T-helper 2 cell treated with Interferon-gamma antibody and Interleukin-4, amounts not matched to agents 100 ng/mL and 5 ng/mL, for 36 hours (primary cell): ENCODE results near the gene PAQR7. TPM values are rescaled to one million over a fixed set of nuclear protein-coding genes. Genes with fewer than 3 reads are reported as not detected.
"Not testable (repeated sequence)": the region's sequence is repeated elsewhere in the genome, so short reads cannot be mapped to it uniquely, and the experiment has no call there.

Experiments
- intact Hi-C: fragments of 100-400 bp; cut with micrococcal nuclease; formaldehyde crosslinking; loops from one replicate; pipeline ENCODE4 v1.15.1; 2023
- total RNA-seq: library from RNA; stranded (reverse); gene quantifications from 2 replicates; pipeline ENCODE4 v1.2.3, GENCODE V29; 2022

Gene PAQR7
- total RNA-seq, 1 donor from 2014 or later: 2.4 TPM

DNA sequence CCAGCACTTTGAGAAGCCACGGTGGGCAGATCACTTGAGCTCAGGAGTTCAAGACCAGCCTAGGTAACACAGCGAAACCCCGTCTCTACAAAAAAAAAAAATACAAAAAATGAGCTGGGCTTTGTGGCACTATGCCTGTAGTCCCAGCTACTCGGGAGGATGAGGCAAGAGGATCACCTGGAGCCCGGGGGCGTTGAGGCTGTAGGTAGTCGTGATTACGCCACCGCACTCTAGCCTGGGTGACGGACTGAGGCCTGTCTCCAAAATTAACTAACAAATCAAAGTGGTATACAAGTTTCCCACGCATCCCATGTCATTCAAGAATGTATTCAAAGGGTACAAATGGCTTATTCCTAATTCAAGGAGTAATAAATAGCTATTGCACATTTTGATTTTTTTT is 18.7 kb downstream of the PAQR7 start:
- intact Hi-C loops: no loop called here

DNA sequence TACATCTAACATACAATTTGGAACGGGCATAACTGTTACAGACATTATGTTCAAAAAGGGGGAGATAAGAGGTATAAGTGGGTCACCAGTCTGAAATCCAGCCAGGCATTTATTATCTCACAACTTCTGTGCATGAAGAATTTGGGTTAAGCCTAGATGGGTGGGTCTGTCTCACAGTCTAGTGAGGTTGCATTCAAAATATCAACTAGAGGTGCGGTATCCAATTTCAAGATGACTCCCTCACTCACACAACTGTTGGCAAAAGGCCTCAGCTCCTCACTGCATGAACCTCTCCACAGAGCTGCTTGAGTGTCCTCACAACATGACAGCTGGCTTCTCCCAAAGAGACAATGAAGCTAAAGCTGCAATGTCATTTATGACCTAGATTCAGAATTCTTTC is 21.0 kb downstream of the PAQR7 start:
- intact Hi-C loops: no loop called here

- intact Hi-C loops: no loop called here
Measured at GRCh38 chr1:25848531-25848930, 27.0 kb downstream of the PAQR7 start.

GRCh38 chr1:25847929-25848328 is 27.6 kb downstream of the PAQR7 start:
- intact Hi-C loops: no loop called here

GRCh38 chr1:25845664-25846063 is 29.8 kb downstream of the PAQR7 start:
- intact Hi-C loops: no loop called here

- intact Hi-C loops: no loop called here
Measured at GRCh38 chr1:25844536-25845337, 30.8 kb downstream of the PAQR7 start.

GRCh38 chr1:25843483-25843882 is 32.0 kb downstream of the PAQR7 start:
- intact Hi-C loops: no loop called here

- intact Hi-C loops: not testable (repeated sequence)
Measured at GRCh38 chr1:25839808-25840207, 35.7 kb downstream of the PAQR7 start.

- intact Hi-C loops: no loop called here
Measured at GRCh38 chr1:25837262-25837875, 38.1 kb downstream of the PAQR7 start.

- intact Hi-C loops: no loop called here
Measured at GRCh38 chr1:25836695-25837094, 38.8 kb downstream of the PAQR7 start.

- intact Hi-C loops: no loop called here
Measured at GRCh38 chr1:25834894-25835293, 40.6 kb downstream of the PAQR7 start.

- intact Hi-C loops: no loop called here
Measured at GRCh38 chr1:25833158-25833557, 42.4 kb downstream of the PAQR7 start.

GRCh38 chr1:25832336-25833037 is 43.0 kb downstream of the PAQR7 start:
- intact Hi-C loops: no loop called here

- intact Hi-C loops: no loop called here
Measured at GRCh38 chr1:25831569-25832196, 43.8 kb downstream of the PAQR7 start.

- intact Hi-C loops: no loop called here
Measured at GRCh38 chr1:25829046-25829445, 46.5 kb downstream of the PAQR7 start.

DNA sequence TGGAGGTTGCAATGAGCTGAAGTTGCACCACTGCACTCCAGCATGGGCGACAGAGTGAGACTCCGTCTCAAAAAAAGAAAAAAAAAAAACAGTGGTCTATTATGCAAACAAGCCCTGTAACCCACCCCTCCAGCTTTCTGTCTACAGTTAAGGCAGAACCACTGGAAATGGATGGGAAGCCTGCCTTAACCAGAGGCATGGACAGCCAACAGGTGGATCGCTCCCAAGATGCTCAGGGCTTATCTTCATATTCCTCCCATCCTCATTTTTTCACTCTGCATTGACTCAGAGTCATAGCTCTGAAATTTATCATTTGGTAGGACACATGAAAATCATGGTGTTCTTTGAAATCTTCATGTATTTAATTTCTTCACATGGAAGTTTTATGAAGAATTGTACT is 47.0 kb downstream of the PAQR7 start:
- intact Hi-C loops: no loop called here

DNA sequence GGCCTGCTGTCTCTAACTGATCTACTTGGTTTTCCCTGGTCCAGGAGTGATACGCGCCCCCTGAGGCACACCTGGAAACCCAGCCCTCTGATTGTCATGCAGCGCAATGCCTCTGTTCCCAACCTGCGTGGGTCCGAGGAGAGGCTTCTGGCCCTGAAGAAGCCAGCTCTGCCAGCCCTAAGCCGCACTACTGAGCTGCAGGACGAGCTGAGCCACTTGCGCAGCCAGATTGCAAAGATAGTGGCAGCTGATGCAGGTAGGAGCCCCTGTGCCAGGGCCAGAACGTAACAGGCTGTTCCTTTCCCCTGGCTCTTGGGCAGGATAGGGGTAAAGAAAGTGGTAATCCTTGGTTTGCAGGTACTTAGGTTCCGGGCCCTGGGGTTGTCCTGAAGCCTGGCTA is 48.9 kb downstream of the PAQR7 start:
- intact Hi-C loops: no loop called here

- intact Hi-C loops: no loop called here
Measured at GRCh38 chr1:25825605-25826004, 49.9 kb downstream of the PAQR7 start.

DNA sequence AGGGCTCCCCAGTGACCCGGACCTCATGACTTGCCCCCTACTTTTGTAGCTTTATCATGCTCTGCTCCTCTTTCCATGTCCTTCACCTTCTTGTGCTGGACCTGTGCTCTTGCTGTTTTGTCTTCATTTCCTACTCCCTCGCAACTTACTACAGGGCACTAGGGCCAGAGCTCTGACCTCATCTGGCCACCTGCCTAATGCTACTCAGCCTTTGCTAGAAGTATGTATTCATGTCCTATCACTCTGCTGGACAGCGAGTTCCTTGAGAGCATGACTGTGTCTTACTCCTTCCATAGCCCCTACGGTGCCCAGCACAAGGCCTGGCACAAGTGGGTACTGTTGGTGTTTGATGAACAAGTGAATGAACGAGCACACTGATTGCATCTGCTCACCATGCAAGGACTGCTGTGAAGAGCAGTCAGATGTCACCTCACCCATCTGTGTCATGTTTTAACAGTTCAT is 53.8 kb downstream of the PAQR7 start:
- intact Hi-C loops: loop anchor here (2.0 kb wide), 1 partner anchor 391 kb away; the partner anchor contains the start of gene MACO1

- intact Hi-C loops: loop anchor here (2.0 kb wide), 1 partner anchor 390 kb away; the partner anchor contains the start of gene MACO1
Measured at GRCh38 chr1:25821112-25821476, 54.4 kb downstream of the PAQR7 start.

DNA sequence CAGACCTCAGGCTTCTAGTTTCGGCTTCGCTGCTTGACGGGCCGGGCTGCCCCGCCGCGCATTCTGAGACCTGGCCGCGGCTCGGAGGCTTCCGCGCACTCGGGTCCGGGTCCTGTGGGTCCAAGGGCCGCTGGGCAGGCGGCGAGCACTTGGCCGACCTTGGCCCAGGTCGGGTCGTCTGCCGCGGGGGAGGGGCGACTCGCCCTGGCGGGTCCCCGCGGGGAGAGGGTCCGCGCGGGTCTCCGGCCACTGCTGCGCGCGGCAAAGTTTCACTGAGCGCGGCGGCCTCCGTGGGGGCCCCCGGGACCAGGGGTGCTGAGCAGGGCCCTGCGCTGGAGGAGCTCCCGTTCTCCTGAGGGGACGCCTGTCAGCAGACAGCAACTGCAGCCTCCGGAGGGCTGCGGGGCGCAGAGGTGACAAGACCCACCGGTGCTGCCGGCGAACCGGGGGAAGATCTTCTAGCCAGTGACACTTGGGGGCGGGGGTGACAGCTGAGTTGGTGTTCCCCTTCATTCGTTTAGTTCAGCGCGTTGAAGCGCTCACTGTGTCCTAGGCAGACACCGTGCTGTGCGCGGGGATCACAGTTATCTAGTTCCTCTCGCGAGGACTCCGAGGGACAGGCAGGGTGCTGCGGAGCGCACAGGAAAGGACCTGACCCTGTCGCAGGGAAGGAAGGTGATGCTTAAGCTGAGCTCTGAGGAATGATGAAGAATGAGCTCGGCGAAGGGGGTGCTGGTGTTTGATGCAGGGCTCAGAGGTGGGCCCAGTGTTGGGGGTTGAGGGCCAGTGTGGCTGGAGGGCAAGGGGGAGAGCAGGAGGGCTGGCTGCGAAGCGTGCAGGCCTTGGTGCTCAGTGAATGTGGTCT is 55.0 kb downstream of the PAQR7 start:
- intact Hi-C loops: loop anchor here (1.0 to 2.0 kb wide), 3 partner anchors 39 to 390 kb away; partner anchors contain the start of genes AUNIP, MACO1 and PAFAH2
